ENCODE measurements around the gene BMP6. TPM values are rescaled to one million over a fixed set of nuclear protein-coding genes. Genes with fewer than 3 reads are reported as not detected.

BMP6 gene
- total RNA-seq, 1 experiment from 2014 or later, result 0.28 TPM

- no peak overlapping the region for H3K4ac ChIP-seq (ENCODE audit: low read depth, low read length)
- no peak overlapping the region for H3K14ac ChIP-seq (ENCODE audit: insufficient read depth, low read length)
- H2AFZ ChIP-seq (ENCODE audit: low read length), result no peak overlapping the region
- no peaks in the 10 kb centered on the region for H3K23me2 ChIP-seq (ENCODE audit: insufficient read length, low read depth, low read length, poor library complexity, severe bottlenecking)
- no peaks in the 10 kb centered on the region for H3K79me1 ChIP-seq (ENCODE audit: insufficient read depth, low read depth, low read length, poor library complexity, severe bottlenecking)
- H2BK120ac ChIP-seq (ENCODE audit: low read depth, low read length, poor library complexity, severe bottlenecking), result no peak overlapping the region
- no peak overlapping the region for H2BK20ac ChIP-seq (ENCODE audit: low read depth, low read length, poor library complexity, severe bottlenecking)
- no peak overlapping the region for H4K5ac ChIP-seq (ENCODE audit: insufficient read length, low read depth, low read length)
- H3K56ac ChIP-seq (ENCODE audit: insufficient read length, low read depth, low read length), result no peak overlapping the region
- H3K27ac ChIP-seq (ENCODE audit: insufficient read length, low read depth, low read length), result no peak overlapping the region
- H3K4me2 ChIP-seq (ENCODE audit: insufficient read depth, insufficient read length, low read length), result no peak overlapping the region
- no peak overlapping the region for H2BK15ac ChIP-seq (ENCODE audit: low read depth, low read length)
- no peaks in the 10 kb centered on the region for H4K20me1 ChIP-seq (ENCODE audit: control insufficient read depth, insufficient read depth, insufficient read length)
- peaks cover 5% of the 10 kb centered on the region for H3K9me3 ChIP-seq (ENCODE audit: control insufficient read depth, low read depth, low read length)
- no peak overlapping the region for H2AK5ac ChIP-seq (ENCODE audit: insufficient read length, low read length)
- Mint-ChIP-seq H3K27me3 (ENCODE audit: low read depth) (peaks cover 1% of the 10 kb centered on the region), H3K4me3 (no peak overlapping the region), H3K9me3 (peaks cover 5 to 8% of the 10 kb centered on the region in 2 experiments), H3K36me3 (ENCODE audit: insufficient read depth in 1 of 3, low read depth in 3 of 3) (peaks cover 0 to 4% (median 2%) of the 10 kb centered on the region in 3 experiments; a peak in 2 of 7 replicates), H3K27ac (no peak overlapping the region), H3K4me1 (no peaks in the 10 kb centered on the region)
- no peak overlapping the region for H4K91ac ChIP-seq (ENCODE audit: insufficient read length, low read depth, low read length)
- WGBS (ENCODE audit: extremely low coverage, insufficient read length, low lambda C conversion rate), result no CpG with 5 or more reads among the region's 8 CpGs
- no peak overlapping the region for H3T11ph ChIP-seq (ENCODE audit: low read length)
- no peak overlapping the region for H3K9ac ChIP-seq (ENCODE audit: extremely low read depth, insufficient read length, low read length)
- no peak overlapping the region for H3K23ac ChIP-seq (ENCODE audit: insufficient read length, low read depth, low read length)
- no peaks in the 10 kb centered on the region for H3K27me3 ChIP-seq (ENCODE audit: insufficient read depth, low read length)
- no peak overlapping the region for H2BK12ac ChIP-seq (ENCODE audit: insufficient read length, low read depth, low read length)
- TF ChIP-seq CTCF (conservative IDR thresholded peaks at IDR 0.05), result no peak
- no peak overlapping the region for H3K18ac ChIP-seq (ENCODE audit: insufficient read length, low read depth, low read length)
- no peaks in the 10 kb centered on the region for H3K4me1 ChIP-seq (ENCODE audit: insufficient read depth, low read length)
- H2BK5ac ChIP-seq (ENCODE audit: insufficient read length, low read length), result no peak overlapping the region
- no peaks in the 10 kb centered on the region for H3K79me2 ChIP-seq (ENCODE audit: insufficient read depth, low read length)
- DNase-seq, result no peak
- no peak overlapping the region for H4K8ac ChIP-seq (replicated peaks; ENCODE audit: insufficient read length, low read depth, low read length)
Measured at GRCh38 chr6:7919871-7920270, 194.0 kb downstream of the BMP6 start.
